Measurements from ENCODE around the gene ROBO1. TPM values are rescaled to one million over a fixed set of nuclear protein-coding genes. Genes with fewer than 3 reads are reported as not detected.

The ROBO1 gene
- total RNA-seq, 2 donors from 2014 or later, result not detected

- no peak for ATAC-seq
- no peaks in the 10 kb centered on the region for H3K9me3 ChIP-seq (ENCODE audit: control insufficient read depth, low read length, poor library complexity, severe bottlenecking)
- no peaks in the 10 kb centered on the region for H3K4me1 Mint-ChIP-seq
- no peak overlapping the region for H3K27ac Mint-ChIP-seq
- H3K36me3 Mint-ChIP-seq (ENCODE audit: low read depth), result no peaks in the 10 kb centered on the region
- no peak for DNase-seq
- no peaks in the 10 kb centered on the region for H3K27me3 Mint-ChIP-seq
- H3K4me3 Mint-ChIP-seq, result no peak overlapping the region
Observed at GRCh38 chr3:78990156-78990555, 777.6 kb downstream of the ROBO1 start.

- H3K4me1 Mint-ChIP-seq, result no peaks in the 10 kb centered on the region
- no peaks in the 10 kb centered on the region for H3K9me3 ChIP-seq (ENCODE audit: control insufficient read depth, low read length, poor library complexity, severe bottlenecking)
- ATAC-seq (no peak), DNase-seq (no peak)
- H3K27ac Mint-ChIP-seq, result no peak overlapping the region
- no peaks in the 10 kb centered on the region for H3K27me3 Mint-ChIP-seq
- no peaks in the 10 kb centered on the region for H3K36me3 Mint-ChIP-seq (ENCODE audit: low read depth)
- no peak overlapping the region for H3K4me3 Mint-ChIP-seq
Observed at GRCh38 chr3:78988324-78988723, 779.5 kb downstream of the ROBO1 start.

GRCh38 chr3:78986416-78987101 lies 781.2 kb downstream of the ROBO1 start:
- no peaks in the 10 kb centered on the region for H3K4me1 Mint-ChIP-seq
- no peaks in the 10 kb centered on the region for H3K27me3 Mint-ChIP-seq
- H3K9me3 ChIP-seq (ENCODE audit: control insufficient read depth, low read length, poor library complexity, severe bottlenecking), result no peaks in the 10 kb centered on the region
- H3K27ac Mint-ChIP-seq, result no peak overlapping the region
- H3K36me3 Mint-ChIP-seq (ENCODE audit: low read depth), result no peaks in the 10 kb centered on the region
- ATAC-seq, result no peak
- no peak overlapping the region for H3K4me3 Mint-ChIP-seq
- DNase-seq, result no peak

GRCh38 chr3:78985981-78986380 lies 781.8 kb downstream of the ROBO1 start:
- Mint-ChIP-seq H3K4me1 (no peaks in the 10 kb centered on the region), H3K27me3 (no peaks in the 10 kb centered on the region), H3K27ac (no peak overlapping the region), H3K36me3 (ENCODE audit: low read depth) (no peaks in the 10 kb centered on the region), H3K4me3 (no peak overlapping the region)
- ATAC-seq, result no peak
- no peak for DNase-seq
- no peaks in the 10 kb centered on the region for H3K9me3 ChIP-seq (ENCODE audit: control insufficient read depth, low read length, poor library complexity, severe bottlenecking)

- no peak for DNase-seq
- ATAC-seq, result no peak
- Mint-ChIP-seq H3K27me3 (no peaks in the 10 kb centered on the region), H3K36me3 (ENCODE audit: low read depth) (no peaks in the 10 kb centered on the region), H3K27ac (no peak overlapping the region), H3K4me3 (no peak overlapping the region), H3K4me1 (no peaks in the 10 kb centered on the region)
- no peaks in the 10 kb centered on the region for H3K9me3 ChIP-seq (ENCODE audit: control insufficient read depth, low read length, poor library complexity, severe bottlenecking)
Observed at GRCh38 chr3:78979028-78979427, 788.8 kb downstream of the ROBO1 start.

- H3K36me3 Mint-ChIP-seq (ENCODE audit: low read depth), result no peaks in the 10 kb centered on the region
- no peaks in the 10 kb centered on the region for H3K9me3 ChIP-seq (ENCODE audit: control insufficient read depth, low read length, poor library complexity, severe bottlenecking)
- no peak overlapping the region for H3K27ac Mint-ChIP-seq
- DNase-seq (no peak), ATAC-seq (no peak)
- H3K4me1 Mint-ChIP-seq, result no peaks in the 10 kb centered on the region
- H3K27me3 Mint-ChIP-seq, result no peaks in the 10 kb centered on the region
- H3K4me3 Mint-ChIP-seq, result no peak overlapping the region
Observed at GRCh38 chr3:78978037-78978436, 789.8 kb downstream of the ROBO1 start.

- no peak for ATAC-seq
- Mint-ChIP-seq H3K4me3 (no peak overlapping the region), H3K4me1 (no peaks in the 10 kb centered on the region), H3K27me3 (no peaks in the 10 kb centered on the region), H3K27ac (no peak overlapping the region), H3K36me3 (ENCODE audit: low read depth) (no peaks in the 10 kb centered on the region)
- H3K9me3 ChIP-seq (ENCODE audit: control insufficient read depth, low read length, poor library complexity, severe bottlenecking), result no peaks in the 10 kb centered on the region
- DNase-seq, result no peak
Observed at GRCh38 chr3:78977073-78977472, 790.7 kb downstream of the ROBO1 start.

- H3K9me3 ChIP-seq (ENCODE audit: control insufficient read depth, low read length, poor library complexity, severe bottlenecking), result no peaks in the 10 kb centered on the region
- ATAC-seq (no peak), DNase-seq (no peak)
- no peaks in the 10 kb centered on the region for H3K4me1 Mint-ChIP-seq
- no peak overlapping the region for H3K4me3 Mint-ChIP-seq
- no peak overlapping the region for H3K27ac Mint-ChIP-seq
- H3K36me3 Mint-ChIP-seq (ENCODE audit: low read depth), result no peaks in the 10 kb centered on the region
- no peaks in the 10 kb centered on the region for H3K27me3 Mint-ChIP-seq
Observed at GRCh38 chr3:78976200-78976599, 791.6 kb downstream of the ROBO1 start.

GRCh38 chr3:78974181-78974790 lies 793.5 kb downstream of the ROBO1 start:
- H3K4me3 Mint-ChIP-seq, result no peak overlapping the region
- no peak overlapping the region for H3K27ac Mint-ChIP-seq
- H3K27me3 Mint-ChIP-seq, result no peaks in the 10 kb centered on the region
- peaks cover 2% of the 10 kb centered on the region for H3K9me3 ChIP-seq (ENCODE audit: control insufficient read depth, low read length, poor library complexity, severe bottlenecking)
- ATAC-seq (no peak), DNase-seq (no peak)
- no peaks in the 10 kb centered on the region for H3K4me1 Mint-ChIP-seq
- no peaks in the 10 kb centered on the region for H3K36me3 Mint-ChIP-seq (ENCODE audit: low read depth)

- Mint-ChIP-seq H3K4me1 (no peaks in the 10 kb centered on the region), H3K4me3 (no peak overlapping the region), H3K36me3 (ENCODE audit: low read depth) (no peaks in the 10 kb centered on the region), H3K27ac (no peak overlapping the region), H3K27me3 (no peaks in the 10 kb centered on the region)
- peaks cover 6% of the 10 kb centered on the region for H3K9me3 ChIP-seq (ENCODE audit: control insufficient read depth, low read length, poor library complexity, severe bottlenecking)
- DNase-seq (no peak), ATAC-seq (no peak)
Observed at GRCh38 chr3:78972617-78973301, 795.0 kb downstream of the ROBO1 start.

GRCh38 chr3:78970656-78971055 lies 797.1 kb downstream of the ROBO1 start:
- peaks cover 6% of the 10 kb centered on the region for H3K9me3 ChIP-seq (ENCODE audit: control insufficient read depth, low read length, poor library complexity, severe bottlenecking)
- no peak overlapping the region for H3K27ac Mint-ChIP-seq
- DNase-seq (no peak), ATAC-seq (no peak)
- H3K4me1 Mint-ChIP-seq, result no peaks in the 10 kb centered on the region
- no peaks in the 10 kb centered on the region for H3K36me3 Mint-ChIP-seq (ENCODE audit: low read depth)
- no peak overlapping the region for H3K4me3 Mint-ChIP-seq
- no peaks in the 10 kb centered on the region for H3K27me3 Mint-ChIP-seq

GRCh38 chr3:78969483-78969882 lies 798.3 kb downstream of the ROBO1 start:
- ATAC-seq (no peak), DNase-seq (no peak)
- H3K4me3 Mint-ChIP-seq, result no peak overlapping the region
- H3K27ac Mint-ChIP-seq, result no peak overlapping the region
- no peaks in the 10 kb centered on the region for H3K27me3 Mint-ChIP-seq
- no peaks in the 10 kb centered on the region for H3K4me1 Mint-ChIP-seq
- no peaks in the 10 kb centered on the region for H3K36me3 Mint-ChIP-seq (ENCODE audit: low read depth)
- H3K9me3 ChIP-seq (ENCODE audit: control insufficient read depth, low read length, poor library complexity, severe bottlenecking), result peaks cover 6% of the 10 kb centered on the region

- ATAC-seq, result no peak
- no peaks in the 10 kb centered on the region for H3K27me3 Mint-ChIP-seq
Observed at GRCh38 chr3:78967061-78967460, 800.7 kb downstream of the ROBO1 start.

GRCh38 chr3:78963771-78964170 lies 804.0 kb downstream of the ROBO1 start:
- Mint-ChIP-seq H3K27me3 (no peaks in the 10 kb centered on the region), H3K27ac (no peak overlapping the region), H3K36me3 (ENCODE audit: low read depth) (no peaks in the 10 kb centered on the region), H3K4me1 (no peaks in the 10 kb centered on the region), H3K4me3 (no peak overlapping the region)
- no peak for DNase-seq
- ATAC-seq, result no peak
- no peaks in the 10 kb centered on the region for H3K9me3 ChIP-seq (ENCODE audit: control insufficient read depth, low read length, poor library complexity, severe bottlenecking)

More at GRCh38 chr3:78967061-78967460, 800.7 kb downstream of the ROBO1 start:
- H3K27ac Mint-ChIP-seq, result no peak overlapping the region
- H3K4me1 Mint-ChIP-seq, result no peaks in the 10 kb centered on the region
- peaks cover 6% of the 10 kb centered on the region for H3K9me3 ChIP-seq (ENCODE audit: control insufficient read depth, low read length, poor library complexity, severe bottlenecking)
- no peak for DNase-seq
- no peaks in the 10 kb centered on the region for H3K36me3 Mint-ChIP-seq (ENCODE audit: low read depth)
- H3K4me3 Mint-ChIP-seq, result no peak overlapping the region
